ENCODE results near the gene SLC45A2.
"Not testable (repeated sequence)": the region's sequence is repeated elsewhere in the genome, so short reads cannot be mapped to it uniquely, and the experiment has no call there.

The SLC45A2 gene

DNA sequence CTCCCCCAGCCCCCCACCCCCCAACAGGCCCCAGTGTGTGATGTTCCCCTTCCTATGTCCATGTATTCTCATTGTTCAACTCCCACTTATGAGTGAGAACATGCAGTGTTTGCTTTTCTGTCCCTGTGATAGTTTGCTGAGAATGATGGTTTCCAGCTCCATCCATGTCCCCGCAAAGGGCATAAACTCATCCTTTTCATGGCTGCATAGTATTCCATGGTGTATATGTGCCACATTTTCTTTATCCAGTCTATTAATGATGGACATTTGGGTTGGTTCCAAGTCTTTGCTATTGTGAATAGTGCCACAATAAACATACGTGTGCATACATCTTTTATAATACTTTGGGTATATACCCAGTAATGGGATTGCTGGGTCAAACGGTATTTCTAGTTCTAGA is 69.6 kb downstream of the SLC45A2 start:
- DNase-seq = not testable (repeated sequence)

GRCh38 chr5:33906248-33906647 is 78.2 kb downstream of the SLC45A2 start:
- DNase-seq = not testable (repeated sequence)

- DNase-seq = no peak
Observed at GRCh38 chr5:33905381-33905780, 79.1 kb downstream of the SLC45A2 start.

GRCh38 chr5:33903118-33903517 is 81.4 kb downstream of the SLC45A2 start:
- DNase-seq = no peak

- no peak for DNase-seq
Observed at GRCh38 chr5:33901156-33901555, 83.3 kb downstream of the SLC45A2 start.
